Activated CD8-positive, alpha-beta memory T cell treated with anti-CD3 and anti-CD28 coated beads, Interleukin-2, amount 50 U/mL, for 4 hours (primary cell): ENCODE data around the gene ZNF282.
"Not testable (repeated sequence)": the region's sequence is repeated elsewhere in the genome, so short reads cannot be mapped to it uniquely, and the experiment has no call there.

Source experiments
- DNase-seq: peaks from one replicate; pipeline ENCODE4 v3.0.0-alpha.2; 2020

The ZNF282 gene

GRCh38 chr7:149261316-149261828 lies 66.0 kb downstream of the ZNF282 start:
- no peak for DNase-seq

GRCh38 chr7:149261829-149262617 lies 66.7 kb downstream of the ZNF282 start, which contains the start of gene ZNF783:
Gene ZNF783 (plus strand): TSS chr7:149262196. CDS start chr7:149262334, 138 bp downstream.
- DNase-seq, result peak; percentile 89

- DNase-seq, result no peak
Observed at GRCh38 chr7:149266451-149266850, 71.1 kb downstream of the ZNF282 start.

- DNase-seq, result no peak
Observed at GRCh38 chr7:149267733-149268132, 72.4 kb downstream of the ZNF282 start.

- DNase-seq, result not testable (repeated sequence)
Observed at GRCh38 chr7:149274424-149274823, 79.1 kb downstream of the ZNF282 start.
